Endothelial cell of umbilical vein (primary cell): ENCODE measurements around the gene DIAPH2. TPM values are rescaled to one million over a fixed set of nuclear protein-coding genes. Genes with fewer than 3 reads are reported as not detected.

Source experiments
- BruUV-seq: library from RNA; stranded (reverse); fragments of 400-500 nt; replicated peaks from 2 replicates; lab custom pipeline; 2021; lab: Mats Ljungman, UMichigan
- CTCF ChIA-PET: fragments of 300-600, 350-600 bp; sonication (Branson Sonifier 250); formaldehyde crosslinking; loops from one replicate; lab custom pipeline; 2021; ENCODE audit warnings: antibody characterized with exemption, inconsistent platforms; lab: Charles Lee
- POLR2A ChIA-PET: fragments of 300-600, 350-600 bp; sonication (Branson Sonifier 250); formaldehyde crosslinking; loops from one replicate; lab custom pipeline; 2021; ENCODE audit warnings: antibody characterized with exemption, inconsistent platforms; lab: Charles Lee
- DNase-seq: peaks from one replicate; pipeline ENCODE4 v3.0.0-alpha.2; 2011; ENCODE audit warnings: low read depth, low spot score
- FAIRE-seq: peaks from 2 replicates; lab custom pipeline; 2011; peaks lifted over from hg19 to GRCh38; lab: Jason Lieb, UNC
- H2AFZ ChIP-seq: 2 replicates; pipeline ENCODE4 v1.6.0; 2012; ENCODE audit warnings: low read depth, low read length, control low read depth, inconsistent platforms
- H3K27ac ChIP-seq: 2 replicates; pipeline ENCODE4 v1.5.1; 2011; ENCODE audit warnings: low read depth, mild to moderate bottlenecking, control low read depth, low read length, moderate library complexity; ENCODE audit not compliant: insufficient read depth
- H3K27me3 ChIP-seq, 2 experiments: 2 replicates each; pipeline versions ENCODE4 v1.6.0 to v1.6.1; 2011; ENCODE audit warnings: low read length in 2 of 2, mixed read lengths in 1 of 2; ENCODE audit not compliant: control insufficient read depth in 2 of 2, insufficient read depth in 2 of 2
- H3K36me3 ChIP-seq, 2 experiments: 2 replicates in 1 of 2; 3 replicates in 1 of 2; pipeline ENCODE4 v1.5.1; 2011; ENCODE audit warnings: low read length in 2 of 2, mild to moderate bottlenecking in 1 of 2, moderate library complexity in 1 of 2; ENCODE audit not compliant: control insufficient read depth in 2 of 2, insufficient read depth in 2 of 2; ENCODE audit errors: extremely low read depth in 1 of 2
- H3K4me1 ChIP-seq: 3 replicates; pipeline ENCODE4 v1.5.1; 2011; ENCODE audit warnings: mild to moderate bottlenecking, low read length; ENCODE audit not compliant: control insufficient read depth, insufficient read depth; ENCODE audit errors: extremely low read depth
- H3K4me2 ChIP-seq: 2 replicates; pipeline ENCODE4 v1.6.1; 2011; ENCODE audit warnings: low read length, control low read depth, mixed read lengths; ENCODE audit not compliant: insufficient read depth
- H3K4me3 ChIP-seq, 3 experiments: fragments of 200-600 bp in 1 of 3; sonication (generic), shearing (Covaris generic) in 1 of 3; replicated peaks in 1 of 3; 2 replicates each; pipeline ENCODE4 v1.5.1; 2011 to 2016; ENCODE audit warnings: control low read depth in 3 of 3, low read length in 3 of 3, mild to moderate bottlenecking in 2 of 3, inconsistent platforms in 1 of 3, low read depth in 1 of 3, moderate library complexity in 1 of 3; ENCODE audit not compliant: insufficient read depth in 1 of 3
- H3K79me2 ChIP-seq: 2 replicates; pipeline ENCODE4 v1.6.0; 2012; ENCODE audit warnings: low read length, inconsistent platforms; ENCODE audit not compliant: control insufficient read depth, insufficient read depth
- H3K9ac ChIP-seq: replicated peaks from 2 replicates; pipeline ENCODE3; 2011; ENCODE audit warnings: low read length, control low read depth; ENCODE audit not compliant: insufficient read depth; ENCODE audit errors: extremely low read depth
- H3K9me1 ChIP-seq: replicated peaks from 3 replicates; pipeline ENCODE4 v1.6.0; 2011; ENCODE audit warnings: mild to moderate bottlenecking, low read length; ENCODE audit not compliant: control insufficient read depth, insufficient read depth; ENCODE audit errors: extremely low read depth
- H3K9me3 ChIP-seq: replicated peaks from 2 replicates; pipeline ENCODE4 v1.5.1; 2012; ENCODE audit warnings: low read length, inconsistent platforms; ENCODE audit not compliant: control insufficient read depth, insufficient read depth
- H4K20me1 ChIP-seq: replicated peaks from 2 replicates; pipeline ENCODE3; 2011; ENCODE audit warnings: mild to moderate bottlenecking, low read length; ENCODE audit not compliant: control insufficient read depth, insufficient read depth; ENCODE audit errors: extremely low read depth
- CTCF ChIP-seq, 2 donors: IDR thresholded peaks; 1 replicate in 1 of 2; 2 replicates in 1 of 2; pipeline ENCODE4 v1.5.1; 2011; ENCODE audit warnings: low read length in 2 of 2, mild to moderate bottlenecking in 2 of 2, moderate library complexity in 2 of 2, control low read depth in 1 of 2, inconsistent platforms in 1 of 2, low read depth in 1 of 2; ENCODE audit not compliant: insufficient read depth in 1 of 2; ENCODE audit errors: extremely low read depth in 1 of 2
- EZH2 ChIP-seq: IDR thresholded peaks from 2 replicates; pipeline ENCODE4 v1.6.1; 2012; ENCODE audit warnings: borderline replicate concordance, low read depth, mild to moderate bottlenecking, moderate library complexity, low read length, inconsistent platforms; ENCODE audit not compliant: severe bottlenecking
- FOS ChIP-seq: IDR thresholded peaks from 2 replicates; pipeline ENCODE4 v1.6.1; 2011; ENCODE audit warnings: mild to moderate bottlenecking, low read length, moderate library complexity, borderline replicate concordance; ENCODE audit not compliant: insufficient read depth
- GATA2 ChIP-seq: IDR thresholded peaks from 2 replicates; pipeline ENCODE4 v1.7.0; 2011; ENCODE audit warnings: low read depth, mild to moderate bottlenecking, moderate library complexity, mixed read lengths, low read length; ENCODE audit not compliant: insufficient read length, insufficient read depth
- JUN ChIP-seq: IDR thresholded peaks from 2 replicates; pipeline ENCODE4 v1.6.1; 2011; ENCODE audit warnings: borderline replicate concordance, low read depth; ENCODE audit not compliant: insufficient read length, insufficient read depth
- MAX ChIP-seq: IDR thresholded peaks from 2 replicates; pipeline ENCODE4 v1.6.1; 2011; ENCODE audit not compliant: insufficient read depth, insufficient read length
- MYC ChIP-seq: IDR thresholded peaks from one replicate; pipeline ENCODE4 v1.6.1; 2011; ENCODE audit warnings: mild to moderate bottlenecking, low read depth, low read length
- POLR2A ChIP-seq: IDR thresholded peaks from 2 replicates; pipeline ENCODE4 v1.6.1; 2012; ENCODE audit warnings: low read depth, mild to moderate bottlenecking, control low read depth, low read length
- POLR2AphosphoS5 ChIP-seq: IDR thresholded peaks from 2 replicates; pipeline ENCODE4 v1.6.1; 2012; ENCODE audit warnings: low read depth, mild to moderate bottlenecking, control low read depth, low read length, moderate library complexity; ENCODE audit not compliant: insufficient read depth
- dilution Hi-C: fragments of 300-500 bp; cut with MboI; formaldehyde crosslinking; loops from one replicate; pipeline ENCODE4 v1.15.0; 2019; ENCODE audit warnings: low sequenced_read_pairs; ENCODE audit not compliant: extremely low pct_ligation_motif_present
- intact Hi-C: fragments of 100-400 bp; cut with micrococcal nuclease; formaldehyde crosslinking; loops from one replicate; pipeline ENCODE4 v1.10.0; 2022
- polyA plus RNA-seq, 4 experiments: library from polyadenylated mRNA; depleted of rRNA in 3 of 4; stranded (reverse) in 3 of 4; unstranded in 1 of 4; fragments of >200 nt; gene quantifications; 2 replicates each; pipeline versions ENCODE4 v1.2.1 to v1.2.3, GENCODE V29; 2011 to 2012; ENCODE audit warnings: missing spikeins in 1 of 4
- total RNA-seq: library from RNA; stranded (reverse); gene quantifications from 2 replicates; pipeline ENCODE4 v1.2.3, GENCODE V29; 2021

Gene DIAPH2
- total and polyA plus RNA-seq, 2 donors (not counting 3 experiments of a cell fraction or from before 2014, with no cell fraction given) = 3.0 to 30.0 TPM

GRCh38 chrX:97490656-97491055 lies 806.0 kb downstream of the DIAPH2 start:
- Histone ChIP-seq H3K79me2 (no peaks in the 10 kb centered on the region), H2AFZ (no peak overlapping the region), H3K9me3 (no peaks in the 10 kb centered on the region), H3K27me3 (no peaks in the 10 kb centered on the region), H3K4me1 (no peaks in the 10 kb centered on the region), H3K4me2 (no peak overlapping the region), H3K9ac (no peak overlapping the region), H3K36me3 (no peaks in the 10 kb centered on the region), H3K4me3 (no peak overlapping the region), H3K27ac (no peak overlapping the region), H4K20me1 (no peaks in the 10 kb centered on the region), H3K9me1 (no peaks in the 10 kb centered on the region)
- CTCF ChIA-PET = no interaction called here
- dilution Hi-C loops = no loop called here
- FAIRE-seq = no peak
- intact Hi-C loops = no loop called here
- no peak for DNase-seq
- no peak for TF ChIP-seq MAX
- TF ChIP-seq CTCF (IDR thresholded peaks at IDR 0.05; ENCODE audit: extremely low read depth in 1 of 2, insufficient read depth in 1 of 2, low read depth in 1 of 2, low read length in 2 of 2) = no peak
- TF ChIP-seq POLR2AphosphoS5 = no peak
- no peak for TF ChIP-seq GATA2
- no peak for TF ChIP-seq POLR2A
- no peak for TF ChIP-seq MYC
- no peak for TF ChIP-seq FOS
- TF ChIP-seq EZH2 = no peak
- TF ChIP-seq JUN = no peak
- BruUV-seq = no TSS peak
- POLR2A ChIA-PET = no interaction called here
